Ramos (cell line): ENCODE data around the gene SLC35D1.
"Not testable (repeated sequence)": the region's sequence is repeated elsewhere in the genome, so short reads cannot be mapped to it uniquely, and the experiment has no call there.

Experiments used
- in situ Hi-C: fragments of 300-500 bp; cut with MboI; formaldehyde crosslinking; loops from one replicate; pipeline ENCODE4 v1.14.3; 2022; ENCODE audit warnings: low sequenced_read_pairs; ENCODE audit not compliant: unreplicated experiment

Gene SLC35D1

GRCh38 chr1:66996018-66996682 lies 57.8 kb downstream of the SLC35D1 start:
- in situ Hi-C loops: loop anchor here (10.0 to 25.0 kb wide), 2 partner anchors 149 to 234 kb away; partner anchors contain the start of gene DYNLT5

- in situ Hi-C loops: loop anchor here (10.0 to 25.0 kb wide), 2 partner anchors 152 to 231 kb away; partner anchors contain the start of gene DYNLT5
These were observed 60.9 kb downstream of the SLC35D1 start for GRCh38 chr1:66993076-66993475.

GRCh38 chr1:66985835-66986234 lies 68.1 kb downstream of the SLC35D1 start:
- in situ Hi-C loops: loop anchor here (25.0 kb wide), 1 partner anchor 224 kb away; the partner anchor contains the start of gene DYNLT5

- in situ Hi-C loops: loop anchor here (25.0 kb wide), 1 partner anchor 222 kb away; the partner anchor contains the start of gene DYNLT5
These were observed 69.5 kb downstream of the SLC35D1 start for GRCh38 chr1:66984491-66984890.

- in situ Hi-C loops: loop anchor here (25.0 kb wide), 1 partner anchor 220 kb away; the partner anchor contains the start of gene DYNLT5
These were observed 71.2 kb downstream of the SLC35D1 start for GRCh38 chr1:66982561-66983260.

GRCh38 chr1:66981679-66982078 lies 72.3 kb downstream of the SLC35D1 start:
- in situ Hi-C loops: loop anchor here (25.0 kb wide), 1 partner anchor 219 kb away; the partner anchor contains the start of gene DYNLT5

GRCh38 chr1:66980745-66981367 lies 73.1 kb downstream of the SLC35D1 start:
- in situ Hi-C loops: loop anchor here (25.0 kb wide), 1 partner anchor 219 kb away; the partner anchor contains the start of gene DYNLT5

GRCh38 chr1:66979621-66980020 lies 74.3 kb downstream of the SLC35D1 start:
- in situ Hi-C loops: loop anchor here (25.0 kb wide), 1 partner anchor 217 kb away; the partner anchor contains the start of gene DYNLT5

- in situ Hi-C loops: loop anchor here (25.0 kb wide), 1 partner anchor 216 kb away; the partner anchor contains the start of gene DYNLT5
These were observed 75.7 kb downstream of the SLC35D1 start for GRCh38 chr1:66978201-66978600.

GRCh38 chr1:66968574-66968973 lies 85.4 kb downstream of the SLC35D1 start:
- in situ Hi-C loops: no loop called here

GRCh38 chr1:66966188-66966873 lies 87.6 kb downstream of the SLC35D1 start:
- in situ Hi-C loops: not testable (repeated sequence)

GRCh38 chr1:66957938-66958337 lies 96.0 kb downstream of the SLC35D1 start:
- in situ Hi-C loops: no loop called here

GRCh38 chr1:66954208-66954607 lies 99.7 kb downstream of the SLC35D1 start:
- in situ Hi-C loops: no loop called here

GRCh38 chr1:66951513-66951912 lies 102.4 kb downstream of the SLC35D1 start:
- in situ Hi-C loops: no loop called here
